Right lobe of liver (tissue), 6 donors: ENCODE measurements around the gene PRSS1. TPM values are rescaled to one million over a fixed set of nuclear protein-coding genes. Genes with fewer than 3 reads are reported as not detected.
"Not testable (repeated sequence)": the region's sequence is repeated elsewhere in the genome, so short reads cannot be mapped to it uniquely, and the experiment has no call there.

Experiments used
- ATAC-seq, 4 donors: fragments of 200-7000 bp; cut with Tn5 transposase; one replicate each; pipeline ENCODE4 v1.9.1; 2020; ENCODE audit warnings: mild to moderate bottlenecking in 4 of 4, moderate library complexity in 4 of 4
- DNase-seq, 3 donors: peaks; one replicate each; pipeline ENCODE4 v3.0.0-alpha.2; 2020
- H3K27ac ChIP-seq, 3 donors: fragments of 200-600 bp; one replicate each; pipeline ENCODE4 v1.8.0; 2022
- H3K27me3 ChIP-seq, 2 donors: fragments of 200-600 bp; one replicate each; pipeline ENCODE4 v1.8.0; 2022
- H3K36me3 ChIP-seq, 4 donors: fragments of 200-600 bp; sonication (generic) in 1 of 4; one replicate each; pipeline versions ENCODE4 v1.5.1 to v1.8.0; 2017 to 2022; ENCODE audit warnings: control low read depth in 1 of 4
- H3K4me1 ChIP-seq, 4 donors: fragments of 200-600 bp; sonication (generic) in 1 of 4; one replicate each; pipeline versions ENCODE4 v1.5.1 to v1.8.0; 2017 to 2022; ENCODE audit warnings: control low read depth in 1 of 4
- H3K4me3 ChIP-seq, 3 donors: fragments of 200-600 bp; one replicate each; pipeline ENCODE4 v1.8.0; 2022
- H3K9me3 ChIP-seq, 4 donors: fragments of 200-600 bp; sonication (generic) in 1 of 4; one replicate each; pipeline versions ENCODE4 v1.5.1 to v1.8.0; 2017 to 2022; ENCODE audit warnings: control low read depth in 1 of 4
- CTCF ChIP-seq, 4 donors: fragments of 200-600 bp in 3 of 4; fragments of 450-650 bp in 1 of 4; IDR thresholded peaks; one replicate each; pipeline versions ENCODE4 v1.5.1 to v1.8.0; 2016 to 2022; ENCODE audit warnings: antibody characterized with exemption in 4 of 4, mild to moderate bottlenecking in 2 of 4
- POLR2A ChIP-seq: fragments of 450-650 bp; IDR thresholded peaks from one replicate; pipeline ENCODE4 v1.6.1; 2017; ENCODE audit warnings: antibody characterized with exemption, mild to moderate bottlenecking
- WGBS: methylation state at CpG from one replicate; pipeline ENCODE4 v1.1.6; 2018; ENCODE audit warnings: low coverage, low lambda C conversion rate; ENCODE audit not compliant: insufficient coverage; ENCODE audit errors: missing lambda C conversion rate; 5-methylcytosine and 5-hydroxymethylcytosine counted together
- intact Hi-C, 2 donors: fragments of 100-400 bp; cut with DNase I; formaldehyde crosslinking; loops; one replicate each; pipeline versions ENCODE4 v1.11.2 to v1.14.1; 2022
- total RNA-seq, 6 experiments: library from RNA; depleted of rRNA in 2 of 6; stranded (reverse); fragments of >200 nt in 2 of 6; fragmentation: NEBNext Ultra II Directional in 3 of 6; extraction: Animal tissue kit (Norgen Biotek cat#: 25700) in 3 of 6; gene quantifications; one replicate each; pipeline versions ENCODE4 v1.1.0 to v1.2.4, GENCODE V29; 2016 to 2023
- donor health status: DM: no; HTN: yes; CAD: no.
- donor health status: DM: no; HTN: no; CAD: no.
- donor health status: DM: no; HTN: no; CAD: no.
- donor health status: DM: no; HTN: yes; CAD: no.
- donor health status: DM: no; HTN: yes; CAD: no.

Gene PRSS1
- total RNA-seq, 6 experiments from 2014 or later: not detected

- TF ChIP-seq CTCF (IDR thresholded peaks at IDR 0.05) (no peak), POLR2A (no peak)
- Histone ChIP-seq H3K27ac (no peak overlapping the region), H3K27me3 (no peaks in the 10 kb centered on the region), H3K4me3 (no peak overlapping the region), H3K4me1 (no peaks in the 10 kb centered on the region), H3K9me3 (no peaks in the 10 kb centered on the region), H3K36me3 (no peaks in the 10 kb centered on the region)
- 81% methylated on average over 8 of the region's 9 CpGs for WGBS
- no peak for DNase-seq
- peak in 1 of 4 donors; percentile 47 for ATAC-seq
- intact Hi-C loops: no loop called here
These were observed 27.1 kb downstream of the PRSS1 start for GRCh38 chr7:142776206-142776844.

- intact Hi-C loops, H3K4me1 ChIP-seq, H3K9me3 ChIP-seq, H3K27ac ChIP-seq, H3K36me3 ChIP-seq, ATAC-seq, DNase-seq, H3K4me3 ChIP-seq, H3K27me3 ChIP-seq: not testable (repeated sequence)
- 61% methylated on average over 2 of the region's 2 CpGs for WGBS
These were observed 27.6 kb downstream of the PRSS1 start for GRCh38 chr7:142776845-142777225.

- Histone ChIP-seq H3K9me3 (no peaks in the 10 kb centered on the region), H3K27me3 (no peaks in the 10 kb centered on the region), H3K36me3 (no peaks in the 10 kb centered on the region), H3K4me3 (no peak overlapping the region), H3K4me1 (no peaks in the 10 kb centered on the region), H3K27ac (no peak overlapping the region)
- WGBS: 100% methylated on average over 2 of the region's 2 CpGs
- DNase-seq (no peak), ATAC-seq (no peak)
- TF ChIP-seq CTCF (IDR thresholded peaks at IDR 0.05): no peak
- no peak for TF ChIP-seq POLR2A
- intact Hi-C loops: no loop called here
These were observed 28.0 kb downstream of the PRSS1 start for GRCh38 chr7:142777318-142777717.

GRCh38 chr7:142782922-142783900, 33.9 kb downstream of the PRSS1 start:
- DNase-seq (peak; percentile 83 to 86 (median 85)), ATAC-seq (peak; percentile 94 to 99 (median 96))
- 14% methylated on average over 32 of the region's 32 CpGs for WGBS
- Histone ChIP-seq H3K36me3 (no peaks in the 10 kb centered on the region), H3K27me3 (no peaks in the 10 kb centered on the region), H3K4me1 (no peaks in the 10 kb centered on the region), H3K4me3 (peak overlapping the region in 1 of 3 donors; percentile 23), H3K27ac (no peak overlapping the region), H3K9me3 (no peaks in the 10 kb centered on the region)
- TF ChIP-seq CTCF (IDR thresholded peaks at IDR 0.05): peak; percentile 81 to 91 (median 85)
- no peak for TF ChIP-seq POLR2A
- intact Hi-C loops: loop anchor here (10.0 kb wide), 1 partner anchor 158 kb away; no protein-coding TSS in a partner anchor

GRCh38 chr7:142784096-142784495, 34.8 kb downstream of the PRSS1 start:
- 64% methylated on average over 7 of the region's 7 CpGs for WGBS
- H3K9me3 ChIP-seq: no peaks in the 10 kb centered on the region
- intact Hi-C loops: loop anchor here (10.0 kb wide), 1 partner anchor 159 kb away; no protein-coding TSS in a partner anchor
- no peaks in the 10 kb centered on the region for H3K27me3 ChIP-seq
- H3K4me3 ChIP-seq: no peak overlapping the region
- H3K27ac ChIP-seq: no peak overlapping the region
- DNase-seq: no peak
- no peak for TF ChIP-seq CTCF (IDR thresholded peaks at IDR 0.05)
- no peak for TF ChIP-seq POLR2A
- H3K36me3 ChIP-seq: no peaks in the 10 kb centered on the region
- no peaks in the 10 kb centered on the region for H3K4me1 ChIP-seq
- ATAC-seq: no peak
